ENCODE results near the gene FAM3A.

DNA sequence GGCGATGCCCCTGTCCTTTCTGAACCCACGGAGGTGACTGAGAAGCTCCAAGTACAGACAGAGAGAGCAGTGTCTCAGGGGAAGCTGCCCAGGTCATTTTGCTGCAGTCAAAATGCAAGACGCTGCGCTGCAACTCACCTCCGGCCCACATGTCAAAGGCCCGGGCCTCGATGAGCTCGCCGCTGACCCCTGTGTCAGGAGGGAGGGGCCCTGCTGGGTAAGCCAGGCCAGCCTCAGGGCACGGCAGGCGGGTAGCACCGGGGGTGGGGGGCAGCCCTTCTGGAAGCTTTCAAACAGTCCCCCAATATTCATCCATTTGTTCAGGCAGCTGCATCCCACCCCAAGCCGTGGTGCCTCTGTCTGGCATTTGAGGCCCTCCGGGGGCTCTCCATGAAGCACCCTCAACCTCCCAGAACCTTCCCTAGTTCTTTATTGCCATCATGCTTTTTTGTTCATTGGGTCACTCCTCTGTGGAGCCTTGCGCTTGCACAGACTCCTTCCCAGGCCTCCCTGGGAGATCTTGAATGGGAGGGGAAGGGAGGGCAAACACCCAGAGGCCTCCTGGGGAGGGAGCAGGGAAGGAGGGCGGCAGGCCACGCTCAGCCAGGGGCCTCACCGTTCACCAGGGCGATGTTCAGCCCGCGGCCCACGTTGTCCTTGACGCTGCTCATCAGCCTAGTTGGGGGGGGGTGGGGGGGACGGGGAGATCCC lies 8.2 kb downstream of the FAM3A start:
- TF ChIP-seq EP300 (IDR thresholded peaks at IDR 0.05; ENCODE audit: low read depth), result no peak
- no peak for TF ChIP-seq POLR2AphosphoS5 (IDR thresholded peaks at IDR 0.05)
- TF ChIP-seq POLR2A (IDR thresholded peaks at IDR 0.05), result no peak
- TF ChIP-seq, protein P1, sequence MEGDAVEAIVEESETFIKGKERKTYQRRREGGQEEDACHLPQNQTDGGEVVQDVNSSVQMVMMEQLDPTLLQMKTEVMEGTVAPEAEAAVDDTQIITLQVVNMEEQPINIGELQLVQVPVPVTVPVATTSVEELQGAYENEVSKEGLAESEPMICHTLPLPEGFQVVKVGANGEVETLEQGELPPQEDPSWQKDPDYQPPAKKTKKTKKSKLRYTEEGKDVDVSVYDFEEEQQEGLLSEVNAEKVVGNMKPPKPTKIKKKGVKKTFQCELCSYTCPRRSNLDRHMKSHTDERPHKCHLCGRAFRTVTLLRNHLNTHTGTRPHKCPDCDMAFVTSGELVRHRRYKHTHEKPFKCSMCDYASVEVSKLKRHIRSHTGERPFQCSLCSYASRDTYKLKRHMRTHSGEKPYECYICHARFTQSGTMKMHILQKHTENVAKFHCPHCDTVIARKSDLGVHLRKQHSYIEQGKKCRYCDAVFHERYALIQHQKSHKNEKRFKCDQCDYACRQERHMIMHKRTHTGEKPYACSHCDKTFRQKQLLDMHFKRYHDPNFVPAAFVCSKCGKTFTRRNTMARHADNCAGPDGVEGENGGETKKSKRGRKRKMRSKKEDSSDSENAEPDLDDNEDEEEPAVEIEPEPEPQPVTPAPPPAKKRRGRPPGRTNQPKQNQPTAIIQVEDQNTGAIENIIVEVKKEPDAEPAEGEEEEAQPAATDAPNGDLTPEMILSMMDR (IDR thresholded peaks at IDR 0.05), result no peak

All from transverse colon (tissue), 4 donors.